Measurements from ENCODE around the gene ATP6V1F. TPM values are rescaled to one million over a fixed set of nuclear protein-coding genes. Genes with fewer than 3 reads are reported as not detected.

The ATP6V1F gene
- total RNA-seq, 1 donor from 2014 or later: 162 TPM

- no peaks in the 10 kb centered on the region for H3K27me3 Mint-ChIP-seq (ENCODE audit: unreplicated experiment)
- no peak overlapping the region for H3K4me3 Mint-ChIP-seq (ENCODE audit: unreplicated experiment)
- no peaks in the 10 kb centered on the region for H3K9me3 Mint-ChIP-seq (ENCODE audit: unreplicated experiment)
- no peak for TF ChIP-seq CTCF (IDR thresholded peaks at IDR 0.05)
- peaks cover 27% of the 10 kb centered on the region for H3K4me1 Mint-ChIP-seq (ENCODE audit: unreplicated experiment)
- no peak for DNase-seq (ENCODE audit: extremely low spot score, unreplicated experiment)
- peaks cover 6% of the 10 kb centered on the region for H3K36me3 Mint-ChIP-seq (ENCODE audit: unreplicated experiment)
- peak overlapping the region; percentile 54 for H3K27ac Mint-ChIP-seq (ENCODE audit: unreplicated experiment)
These were observed 4.0 kb upstream of the ATP6V1F start for GRCh38 chr7:128858380-128859231.

DNA sequence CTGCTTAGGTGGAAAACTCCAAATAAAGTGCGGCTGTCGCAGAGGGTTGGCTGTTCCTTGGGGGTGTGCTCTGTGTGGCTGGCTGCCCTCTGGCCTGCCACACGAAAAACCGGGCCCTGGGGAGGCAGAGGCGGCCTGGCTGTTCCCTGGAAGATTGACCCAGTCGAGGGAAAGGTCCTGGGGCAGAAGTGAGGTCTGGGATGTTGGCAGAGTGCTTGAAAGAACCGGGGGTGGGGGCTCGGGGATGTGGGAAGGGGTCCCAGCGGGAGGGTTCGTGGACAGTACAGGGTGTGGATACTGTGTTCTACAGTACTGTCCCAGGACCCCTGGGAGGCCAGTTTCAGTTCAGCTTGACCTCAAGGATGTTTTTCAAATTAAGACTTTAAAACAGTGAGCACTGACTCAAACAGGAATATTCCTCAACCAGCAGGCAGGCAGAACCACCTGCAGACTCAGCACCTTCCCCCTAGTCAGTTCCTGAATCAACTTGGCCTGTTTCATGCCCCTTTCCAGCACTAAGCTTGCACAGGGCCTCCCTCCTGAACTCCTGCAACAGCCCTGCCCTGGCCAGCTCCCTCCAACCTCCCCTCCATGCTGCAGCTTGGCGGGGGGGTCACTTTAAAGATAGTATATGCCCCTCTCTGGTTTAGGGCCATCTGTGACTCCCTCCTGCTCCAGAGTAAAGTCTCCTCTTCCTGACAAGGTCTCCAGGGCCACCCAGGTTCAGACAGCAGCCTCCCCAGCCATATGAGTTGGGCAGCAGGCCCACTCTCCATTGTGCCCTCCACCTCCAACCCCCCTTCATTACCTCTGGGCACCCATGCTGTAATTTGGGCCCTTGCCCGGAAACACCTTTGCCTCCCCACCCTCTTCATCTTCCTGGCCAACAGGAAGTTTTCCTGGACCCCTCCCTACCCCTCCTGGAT is 3.2 kb upstream of the ATP6V1F start:
- no peak for TF ChIP-seq CTCF (IDR thresholded peaks at IDR 0.05)
- H3K4me3 Mint-ChIP-seq (ENCODE audit: unreplicated experiment): no peak overlapping the region
- H3K4me1 Mint-ChIP-seq (ENCODE audit: unreplicated experiment): peaks cover 33% of the 10 kb centered on the region
- H3K27me3 Mint-ChIP-seq (ENCODE audit: unreplicated experiment): no peaks in the 10 kb centered on the region
- DNase-seq (ENCODE audit: extremely low spot score, unreplicated experiment): no peak
- H3K36me3 Mint-ChIP-seq (ENCODE audit: unreplicated experiment): peaks cover 6% of the 10 kb centered on the region
- no peaks in the 10 kb centered on the region for H3K9me3 Mint-ChIP-seq (ENCODE audit: unreplicated experiment)
- peak overlapping the region; percentile 54 for H3K27ac Mint-ChIP-seq (ENCODE audit: unreplicated experiment)

- DNase-seq (ENCODE audit: extremely low spot score, unreplicated experiment): no peak
These were observed 2.2 kb upstream of the ATP6V1F start for GRCh38 chr7:128860158-128861073.

GRCh38 chr7:128861957-128862570 is 592 bp upstream of the ATP6V1F start:
- Mint-ChIP-seq H3K4me3 (ENCODE audit: unreplicated experiment) (peak overlapping the region; percentile 99), H3K36me3 (ENCODE audit: unreplicated experiment) (peaks cover 19% of the 10 kb centered on the region), H3K9me3 (ENCODE audit: unreplicated experiment) (no peaks in the 10 kb centered on the region), H3K27ac (ENCODE audit: unreplicated experiment) (peak overlapping the region; percentile 94), H3K4me1 (ENCODE audit: unreplicated experiment) (peaks cover 42% of the 10 kb centered on the region), H3K27me3 (ENCODE audit: unreplicated experiment) (no peaks in the 10 kb centered on the region)
- DNase-seq (ENCODE audit: extremely low spot score, unreplicated experiment): no peak
- no peak for TF ChIP-seq CTCF (IDR thresholded peaks at IDR 0.05)

More at GRCh38 chr7:128860158-128861073, 2.2 kb upstream of the ATP6V1F start:
- no peak for TF ChIP-seq CTCF (IDR thresholded peaks at IDR 0.05)
- Mint-ChIP-seq H3K27me3 (ENCODE audit: unreplicated experiment) (no peaks in the 10 kb centered on the region), H3K4me1 (ENCODE audit: unreplicated experiment) (peaks cover 38% of the 10 kb centered on the region), H3K27ac (ENCODE audit: unreplicated experiment) (no peak overlapping the region), H3K36me3 (ENCODE audit: unreplicated experiment) (peaks cover 9% of the 10 kb centered on the region), H3K9me3 (ENCODE audit: unreplicated experiment) (no peaks in the 10 kb centered on the region), H3K4me3 (ENCODE audit: unreplicated experiment) (no peak overlapping the region)
